HepG2 (cell line): Measurements from ENCODE around the gene DNAI4.

Experiments
- CSRNP2 ChIP-seq: sonication (generic); formaldehyde crosslinking; conservative IDR thresholded peaks from 2 replicates; pipeline ENCODE4 v1.8.0; 2022; ENCODE audit warnings: low read depth, missing genetic modification reagents
- PRDM15 ChIP-seq: sonication (generic); formaldehyde crosslinking; IDR thresholded peaks from 2 replicates; pipeline ENCODE4 v1.4.0; 2020; ENCODE audit warnings: missing genetic modification reagents
- RAD21 ChIP-seq: fragments of 450-650 bp; formaldehyde crosslinking; IDR thresholded peaks from 2 replicates; pipeline ENCODE4 v1.5.0; 2020; ENCODE audit warnings: mild to moderate bottlenecking
- ZBTB40 ChIP-seq, 2 experiments: fragments of 450-650 bp in 1 of 2; sonication (generic) in 1 of 2; formaldehyde crosslinking in 1 of 2; IDR thresholded peaks; 2 replicates each; pipeline versions ENCODE4 v1.6.1 to v1.8.0; 2016 to 2022; ENCODE audit warnings: antibody characterized with exemption in 1 of 2, mild to moderate bottlenecking in 1 of 2, missing genetic modification reagents in 1 of 2
- ZFP62 ChIP-seq: sonication (generic); formaldehyde crosslinking; IDR thresholded peaks from 2 replicates; pipeline ENCODE4 v1.4.0; 2020; ENCODE audit warnings: missing genetic modification reagents

GRCh38 chr1:66876664-66877063 lies 48.0 kb downstream of the DNAI4 start:
- no peak for TF ChIP-seq RAD21 (CRISPR knock-in tag)
- TF ChIP-seq CSRNP2, result no peak
- no peak for TF ChIP-seq PRDM15 (CRISPR knock-in tag)
- no peak for TF ChIP-seq ZFP62 (CRISPR knock-in tag)
- no peak for TF ChIP-seq ZBTB40 (IDR thresholded peaks at IDR 0.05)
- TF ChIP-seq ZBTB40 (CRISPR knock-in tag; IDR thresholded peaks at IDR 0.05), result no peak
